HG02938 (cell line): ENCODE results near the gene AMHR2.
"Not testable (repeated sequence)": the region's sequence is repeated elsewhere in the genome, so short reads cannot be mapped to it uniquely, and the experiment has no call there.

ENCODE experiments used
- ATAC-seq: cut with Tn5 transposase; IDR thresholded peaks from one replicate; pipeline ENCODE4 v1.9.1; 2021; ENCODE audit warnings: mild to moderate bottlenecking, moderate library complexity; ENCODE audit not compliant: unreplicated experiment

The AMHR2 gene

GRCh38 chr12:53423597-53423996 is at the start of gene AMHR2:
AMHR2 (plus strand) TSS chr12:53423855; CDS start chr12:53423935, 80 bp downstream.
- no peak for ATAC-seq

GRCh38 chr12:53374277-53374676 is 49.4 kb upstream of the AMHR2 start:
- not testable (repeated sequence) for ATAC-seq

GRCh38 chr12:53376747-53377146 is 46.9 kb upstream of the AMHR2 start:
- ATAC-seq = no peak

- no peak for ATAC-seq
Measured at GRCh38 chr12:53378222-53378621, 45.4 kb upstream of the AMHR2 start.

GRCh38 chr12:53378724-53379388 is 44.8 kb upstream of the AMHR2 start:
- no peak for ATAC-seq

- peak; percentile 71 for ATAC-seq
Measured at GRCh38 chr12:53379389-53380103, 44.1 kb upstream of the AMHR2 start.

- peak; percentile 30 for ATAC-seq
Measured at GRCh38 chr12:53380104-53380793, 43.4 kb upstream of the AMHR2 start, which contains the start of gene SP1. SP1 (plus strand) TSS chr12:53380176; CDS start chr12:53380292, 116 bp downstream.

- ATAC-seq = no peak
Measured at GRCh38 chr12:53380794-53381730, 42.6 kb upstream of the AMHR2 start.

GRCh38 chr12:53381731-53382630 is 41.7 kb upstream of the AMHR2 start:
- no peak for ATAC-seq

GRCh38 chr12:53383258-53383657 is 40.4 kb upstream of the AMHR2 start:
- ATAC-seq = no peak

- ATAC-seq = not testable (repeated sequence)
Measured at GRCh38 chr12:53386381-53386780, 37.3 kb upstream of the AMHR2 start.

- ATAC-seq = no peak
Measured at GRCh38 chr12:53388932-53389331, 34.7 kb upstream of the AMHR2 start.

- no peak for ATAC-seq
Measured at GRCh38 chr12:53389702-53390101, 34.0 kb upstream of the AMHR2 start.

- ATAC-seq = no peak
Measured at GRCh38 chr12:53391724-53392123, 31.9 kb upstream of the AMHR2 start.

- ATAC-seq = no peak
Measured at GRCh38 chr12:53399896-53400295, 23.8 kb upstream of the AMHR2 start.

GRCh38 chr12:53402351-53402750 is 21.3 kb upstream of the AMHR2 start:
- ATAC-seq = not testable (repeated sequence)

- ATAC-seq = no peak
Measured at GRCh38 chr12:53402871-53403270, 20.8 kb upstream of the AMHR2 start.

GRCh38 chr12:53410951-53411350 is 12.7 kb upstream of the AMHR2 start:
- no peak for ATAC-seq

GRCh38 chr12:53413485-53414204 is 10.0 kb upstream of the AMHR2 start:
- no peak for ATAC-seq
